Nucleus accumbens (tissue), 56 donors: ENCODE measurements around the gene ARHGAP11A.

Experiments used
- DNase-seq, 56 donors: peaks; one replicate each; lab custom pipeline; 2025; lab: John Stamatoyannopoulos, UW

ARHGAP11A gene

GRCh38 chr15:32682977-32683630 is 67.8 kb downstream of the ARHGAP11A start:
- DNase-seq: no peak

GRCh38 chr15:32683906-32684584 is 68.7 kb downstream of the ARHGAP11A start:
- DNase-seq: peak in 16 of 56 donors; percentile 8 to 55 (median 32)

DNA sequence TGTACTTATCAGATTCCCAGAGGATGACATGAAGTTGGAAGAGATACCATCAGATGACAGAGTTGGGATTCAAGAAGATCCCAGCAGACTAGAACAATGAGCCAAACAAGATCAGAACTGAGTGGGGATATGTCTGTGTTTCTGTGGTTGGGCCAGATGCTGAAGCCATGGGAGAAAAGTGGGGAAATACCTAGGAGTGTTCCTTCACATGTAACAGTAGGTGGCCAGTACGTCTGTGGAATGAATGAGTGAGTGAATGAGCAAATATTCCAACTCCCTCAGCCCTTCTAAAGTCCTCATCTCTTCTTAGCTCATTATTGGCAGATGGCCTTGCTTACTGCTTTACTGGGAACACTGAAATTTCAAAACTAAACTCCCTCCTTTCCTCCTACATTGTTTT is 70.3 kb downstream of the ARHGAP11A start:
- no peak for DNase-seq

GRCh38 chr15:32687556-32687955 is 72.3 kb downstream of the ARHGAP11A start:
- DNase-seq: no peak

DNA sequence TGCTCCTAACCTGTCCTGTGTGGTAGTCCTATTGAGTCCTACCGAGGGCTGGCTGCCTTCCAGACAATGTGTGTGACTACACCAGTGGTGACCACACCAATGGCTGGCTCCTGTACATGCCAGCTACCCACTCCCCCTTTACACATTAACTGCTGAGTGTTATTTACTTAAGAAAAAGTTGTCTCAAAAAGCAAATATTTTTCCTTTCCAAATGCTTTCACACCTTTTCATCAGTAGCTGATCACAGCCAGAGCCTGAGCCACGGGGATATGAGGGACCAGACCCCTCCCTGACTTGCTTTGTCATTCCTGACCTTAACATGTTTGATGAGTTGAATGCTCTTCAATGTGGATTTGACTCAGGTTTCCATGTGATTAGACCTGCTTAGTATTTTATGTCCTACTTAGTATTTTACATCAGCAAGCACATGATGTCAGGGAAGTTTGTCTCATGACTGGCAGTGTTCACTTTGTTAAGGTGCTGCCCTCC is 72.9 kb downstream of the ARHGAP11A start:
- DNase-seq: no peak
